Mesothelial cell of epicardium (in vitro differentiated cells): ENCODE data around the gene CNNM1. TPM values are rescaled to one million over a fixed set of nuclear protein-coding genes. Genes with fewer than 3 reads are reported as not detected.

ENCODE experiments used
- DNase-seq, 2 experiments: peaks; one replicate each; pipeline ENCODE4 v3.0.0; 2021; ENCODE audit warnings: low spot score in 2 of 2; ENCODE audit not compliant: unreplicated experiment in 2 of 2
- H3K27ac Mint-ChIP-seq: 2 replicates; pipeline ENCODE4 v1.8.0; 2021; ENCODE audit warnings: mixed read lengths
- H3K27me3 Mint-ChIP-seq: 2 replicates; pipeline ENCODE4 v1.8.0; 2021; ENCODE audit warnings: low read depth, mixed read lengths
- H3K36me3 Mint-ChIP-seq: 2 replicates; pipeline ENCODE4 v1.8.0; 2021; ENCODE audit warnings: mixed read lengths
- H3K4me1 Mint-ChIP-seq: 2 replicates; pipeline ENCODE4 v1.8.0; 2021; ENCODE audit warnings: mixed read lengths
- H3K4me3 Mint-ChIP-seq: 2 replicates; pipeline ENCODE4 v1.8.0; 2021; ENCODE audit warnings: mild to moderate bottlenecking, moderate library complexity, mixed read lengths
- H3K9me3 Mint-ChIP-seq: 2 replicates; pipeline ENCODE4 v1.8.0; 2021; ENCODE audit warnings: mixed read lengths
- CTCF ChIP-seq: fragments of 200-600 bp; sonication (generic); IDR thresholded peaks from one replicate; pipeline ENCODE4 v1.5.0; 2021; ENCODE audit warnings: antibody characterized with exemption; ENCODE audit not compliant: unreplicated experiment
- total RNA-seq: library from RNA; stranded (reverse); gene quantifications from 3 replicates; pipeline ENCODE4 v1.2.1, GENCODE V29; 2021

The CNNM1 gene
- total RNA-seq, 1 donor from 2014 or later: 0.49 TPM

- no peak for TF ChIP-seq CTCF
- DNase-seq: no peak
- peaks cover 14% of the 10 kb centered on the region for H3K9me3 Mint-ChIP-seq
- peaks cover 27% of the 10 kb centered on the region for H3K36me3 Mint-ChIP-seq
- no peak overlapping the region for H3K4me3 Mint-ChIP-seq
- no peaks in the 10 kb centered on the region for H3K4me1 Mint-ChIP-seq
- H3K27ac Mint-ChIP-seq: no peak overlapping the region
- no peaks in the 10 kb centered on the region for H3K27me3 Mint-ChIP-seq
Measured at GRCh38 chr10:99419688-99420087, 90.5 kb downstream of the CNNM1 start.

DNA sequence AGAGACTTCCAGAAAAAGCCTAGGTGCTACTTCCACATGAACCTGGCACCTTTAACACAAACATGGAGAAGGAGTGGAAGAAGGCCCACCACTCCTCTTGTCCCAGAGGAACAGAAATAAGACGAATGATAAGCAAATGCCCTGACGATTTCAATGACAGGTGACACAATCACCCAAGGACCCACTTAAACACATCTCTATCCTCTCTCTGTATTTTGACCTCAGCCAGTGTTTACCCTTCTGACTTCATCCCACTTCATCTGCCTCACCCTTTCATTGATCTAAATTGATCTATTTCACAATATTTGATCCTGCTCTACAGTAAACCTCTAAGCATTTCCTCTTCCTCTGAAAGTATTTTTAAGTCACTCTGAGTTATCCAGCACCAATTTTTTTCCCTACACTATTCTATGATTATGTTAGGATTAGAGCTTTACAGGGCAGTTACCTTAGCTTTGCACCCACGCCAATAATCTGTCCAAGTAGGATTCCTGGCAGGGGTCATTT, 92.1 kb downstream of the CNNM1 start:
- Mint-ChIP-seq H3K4me1 (no peaks in the 10 kb centered on the region), H3K27me3 (no peaks in the 10 kb centered on the region), H3K36me3 (peaks cover 18% of the 10 kb centered on the region), H3K9me3 (peaks cover 3% of the 10 kb centered on the region), H3K27ac (no peak overlapping the region), H3K4me3 (no peak overlapping the region)
- TF ChIP-seq CTCF: no peak
- no peak for DNase-seq

- Mint-ChIP-seq H3K4me1 (no peaks in the 10 kb centered on the region), H3K27me3 (no peaks in the 10 kb centered on the region), H3K36me3 (peaks cover 12% of the 10 kb centered on the region), H3K27ac (no peak overlapping the region), H3K4me3 (no peak overlapping the region), H3K9me3 (no peaks in the 10 kb centered on the region)
- no peak for DNase-seq
- TF ChIP-seq CTCF: no peak
Measured at GRCh38 chr10:99422529-99423096, 93.5 kb downstream of the CNNM1 start.

DNA sequence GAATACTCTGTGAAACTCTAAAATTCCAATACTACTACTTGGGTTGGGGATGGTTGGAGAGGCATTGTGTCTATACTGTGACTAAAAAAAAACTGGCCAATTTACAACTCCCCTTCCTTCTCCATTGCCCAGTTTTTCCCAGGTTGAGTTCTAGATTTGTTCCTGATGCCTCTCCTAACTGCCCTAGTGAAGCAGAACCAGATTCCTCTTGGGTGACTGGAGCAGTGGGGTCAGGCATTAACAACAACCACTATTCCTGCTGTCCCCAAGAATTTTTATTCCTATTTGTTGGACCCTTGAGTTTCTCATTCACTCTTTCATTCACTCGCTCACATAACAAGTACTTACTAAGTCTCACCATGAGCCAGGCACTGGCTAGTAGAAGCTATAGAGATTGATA, 95.5 kb downstream of the CNNM1 start:
- H3K27ac Mint-ChIP-seq: no peak overlapping the region

DNA sequence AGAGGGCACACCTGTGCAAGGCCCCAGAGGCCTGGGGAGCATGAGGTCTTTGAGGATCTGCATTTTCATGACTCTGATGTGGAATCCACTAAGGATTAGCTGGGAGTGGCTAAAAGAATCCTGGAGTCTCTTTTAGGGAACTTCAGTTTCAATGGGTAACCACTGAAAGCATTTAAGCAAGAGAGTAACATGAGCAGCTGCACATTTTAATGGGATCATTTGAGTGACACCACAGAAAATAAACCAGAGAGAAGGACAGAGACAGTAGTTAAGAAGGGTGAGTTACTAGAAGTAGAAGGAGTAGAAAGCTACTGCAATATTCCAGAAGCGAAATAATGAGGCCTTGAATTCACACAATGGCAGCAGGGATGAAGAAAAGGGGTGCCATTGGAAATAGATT, 96.0 kb downstream of the CNNM1 start:
- Mint-ChIP-seq H3K9me3 (no peaks in the 10 kb centered on the region), H3K36me3 (no peaks in the 10 kb centered on the region), H3K27me3 (no peaks in the 10 kb centered on the region), H3K4me3 (no peak overlapping the region), H3K4me1 (peaks cover 10% of the 10 kb centered on the region), H3K27ac (no peak overlapping the region)
- no peak for DNase-seq
- TF ChIP-seq CTCF: no peak

More for the DNA sequence above, 95.5 kb downstream of the CNNM1 start:
- H3K9me3 Mint-ChIP-seq: no peaks in the 10 kb centered on the region
- H3K4me1 Mint-ChIP-seq: peaks cover 6% of the 10 kb centered on the region
- TF ChIP-seq CTCF: no peak
- DNase-seq: no peak
- H3K4me3 Mint-ChIP-seq: no peak overlapping the region
- H3K36me3 Mint-ChIP-seq: no peaks in the 10 kb centered on the region
- no peaks in the 10 kb centered on the region for H3K27me3 Mint-ChIP-seq
